ENCODE measurements around the gene S100A4.
"Not testable (repeated sequence)": the region's sequence is repeated elsewhere in the genome, so short reads cannot be mapped to it uniquely, and the experiment has no call there.

The S100A4 gene

DNA sequence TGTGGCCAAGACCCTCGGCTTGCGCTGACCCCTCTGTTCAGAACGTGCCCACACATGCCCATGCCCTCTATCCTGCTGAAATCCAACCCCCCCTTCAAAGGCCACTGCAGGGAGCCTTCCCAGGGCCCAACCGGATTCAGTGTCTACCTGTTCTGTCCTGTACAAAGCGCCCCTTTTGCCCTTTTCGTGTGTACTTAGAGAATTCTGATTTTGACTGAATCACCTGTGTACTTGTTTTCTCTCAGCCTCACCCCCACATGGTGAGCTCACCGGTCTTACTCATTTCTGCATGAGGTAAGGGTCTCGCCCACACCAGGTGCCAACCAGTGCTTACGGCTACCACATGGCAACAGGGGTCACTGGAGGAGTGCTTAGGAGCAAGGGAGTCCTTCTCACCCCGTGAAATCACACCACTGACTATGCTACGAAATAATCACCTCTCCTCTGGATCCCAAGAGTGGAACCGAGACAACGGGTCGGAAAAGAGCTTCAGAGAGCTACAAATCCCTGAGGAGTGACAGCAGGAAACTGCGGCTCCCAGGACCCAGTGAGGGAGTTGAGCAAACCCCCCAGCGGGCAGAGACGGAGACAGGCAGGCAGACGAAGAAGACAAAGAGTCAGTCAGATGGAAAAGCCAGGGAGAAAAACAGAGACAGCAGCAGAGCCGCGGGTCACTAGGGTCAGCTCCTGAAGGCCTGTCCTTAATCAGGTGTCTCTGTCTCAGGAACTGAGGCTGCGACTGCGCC is 22.2 kb upstream of the S100A4 start:
- DNase-seq (ENCODE audit: low read depth in 3 of 3) = no peak

DNA sequence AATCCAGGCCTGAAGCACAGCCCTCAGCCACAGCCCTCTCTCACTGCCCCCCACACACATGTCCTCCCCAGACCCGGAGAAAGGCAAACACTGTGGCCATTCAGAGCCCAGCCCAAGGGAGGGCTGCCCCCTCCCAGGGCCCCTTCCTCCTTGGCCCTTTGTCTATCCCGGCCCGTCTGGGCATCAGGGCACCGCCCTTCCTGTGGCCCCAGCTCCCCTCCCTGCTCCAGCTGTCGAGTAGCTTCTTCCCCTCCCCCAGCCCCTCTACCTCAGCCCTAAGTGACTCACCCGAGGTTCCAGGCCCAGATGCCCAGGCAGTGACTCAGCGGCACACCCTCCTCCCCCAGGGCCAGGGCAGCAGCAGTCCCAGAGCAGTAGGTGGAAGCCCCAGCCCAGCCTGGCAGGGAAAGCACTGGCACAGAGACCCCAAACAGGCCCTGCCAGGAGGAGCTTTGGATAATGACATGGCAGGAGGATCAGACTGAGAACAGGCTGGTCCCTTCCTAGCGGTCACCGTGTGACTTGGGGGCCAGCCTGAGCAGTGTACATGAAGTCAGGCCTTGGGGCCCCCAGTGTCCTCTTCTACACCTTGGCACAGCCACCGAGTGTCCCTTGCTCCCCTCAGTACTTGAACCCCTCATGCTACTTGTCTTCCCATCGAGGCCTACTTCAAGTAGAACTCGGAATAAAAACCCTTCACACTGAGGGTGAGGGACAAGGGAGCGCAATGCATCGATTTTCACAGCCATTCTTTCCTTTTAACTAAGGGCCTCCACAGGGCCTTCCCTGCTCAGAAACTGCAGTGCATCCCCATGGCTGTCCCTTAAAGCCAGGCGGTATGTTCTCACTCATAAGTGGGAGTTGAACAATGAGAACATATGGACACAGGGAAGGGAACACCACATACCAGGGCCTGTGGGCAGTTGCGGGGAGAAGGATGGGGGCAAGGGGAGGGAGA is 21.1 kb upstream of the S100A4 start:
- DNase-seq (ENCODE audit: low read depth in 3 of 3) = peak; percentile 71 to 89 (median 82)

DNA sequence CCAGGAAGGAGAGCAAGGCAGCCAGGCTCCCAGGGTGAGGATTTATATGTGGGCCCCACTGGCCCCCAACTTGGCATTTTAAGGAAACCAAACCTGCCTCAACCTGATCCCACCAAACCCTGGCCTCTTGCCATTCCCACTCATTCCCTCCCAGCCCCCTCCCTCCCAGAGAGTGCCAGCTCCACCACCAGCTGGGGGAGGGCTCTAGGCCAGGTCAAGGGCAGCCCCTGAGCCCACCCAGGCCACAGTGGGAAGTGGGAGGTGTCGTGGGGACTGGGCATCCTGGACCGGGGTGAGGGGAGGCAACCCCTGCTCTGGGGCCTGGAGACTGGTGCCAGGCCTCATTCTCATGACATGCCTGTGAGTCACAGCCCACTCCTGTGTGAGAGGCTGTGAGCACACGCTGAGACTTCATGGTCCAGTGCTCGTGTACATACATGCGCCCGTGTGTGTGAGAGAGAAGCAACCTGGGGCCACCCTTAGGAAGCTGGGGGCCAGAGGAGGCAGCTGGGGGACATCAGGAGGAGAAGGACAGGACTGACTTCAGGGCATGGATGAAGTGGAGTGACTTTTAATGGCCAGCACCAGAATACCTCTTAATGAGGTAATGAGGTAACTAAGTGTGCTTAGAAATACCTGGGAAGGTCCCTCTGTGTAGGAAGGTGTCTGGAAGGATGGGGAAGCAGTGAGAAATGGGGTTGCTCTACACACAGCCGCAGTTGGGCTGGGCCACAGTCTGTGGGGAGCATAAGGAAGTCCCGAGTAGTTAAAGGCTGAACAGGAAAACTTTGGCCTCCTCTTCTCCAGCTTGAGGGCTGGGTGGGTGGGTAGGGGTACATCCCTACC is 20.1 kb upstream of the S100A4 start, which contains the start of gene S100A2:
TSS of gene S100A2 (minus strand) at position 316 of the 846 bp plus-strand sequence. CDS start 1,967 bp downstream, outside the sequence.
- peak in 1 of 3 experiments; percentile 31 for DNase-seq (ENCODE audit: low read depth in 3 of 3)

DNA sequence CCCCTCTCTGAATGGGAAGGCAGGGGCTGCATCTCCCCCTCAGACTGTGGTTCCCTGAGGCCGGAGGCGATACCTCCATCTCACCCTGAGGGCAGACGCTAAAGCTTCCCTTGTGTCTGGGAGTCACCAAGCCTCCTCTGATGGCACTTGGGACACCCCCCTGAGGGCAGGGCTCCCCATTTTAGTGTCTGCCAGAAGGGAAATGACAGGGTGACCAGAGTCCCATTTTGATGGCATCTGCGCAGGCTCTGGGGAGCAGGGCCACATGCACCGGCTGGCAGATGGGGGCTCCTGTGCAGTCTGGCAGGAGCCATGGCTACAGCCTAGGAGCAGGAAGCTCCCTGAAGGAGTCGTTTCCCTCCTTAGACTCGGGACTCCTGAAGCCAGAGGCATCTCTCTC is 18.4 kb upstream of the S100A4 start:
- DNase-seq (ENCODE audit: low read depth in 3 of 3) = no peak

DNA sequence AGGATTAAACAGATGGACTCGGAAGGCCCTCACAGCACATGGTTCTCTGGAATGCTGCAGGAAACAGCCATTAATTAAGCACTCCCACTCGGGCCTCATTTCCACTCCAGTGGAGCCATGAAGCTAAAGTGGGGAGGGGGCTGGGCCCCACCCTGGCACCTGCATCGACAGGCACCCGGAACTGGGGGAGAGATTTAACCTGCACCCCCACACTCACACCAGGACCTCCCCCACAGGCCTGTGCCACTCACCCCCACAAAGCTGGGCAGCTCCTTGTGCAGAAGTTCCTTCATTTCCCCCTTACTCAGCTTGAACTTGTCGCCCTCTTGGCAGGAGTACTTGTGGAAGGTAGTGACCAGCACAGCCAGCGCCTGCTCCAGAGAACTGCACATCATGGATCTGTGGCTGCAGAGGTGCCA is 17.9 kb upstream of the S100A4 start:
- DNase-seq (ENCODE audit: low read depth in 3 of 3) = no peak

DNA sequence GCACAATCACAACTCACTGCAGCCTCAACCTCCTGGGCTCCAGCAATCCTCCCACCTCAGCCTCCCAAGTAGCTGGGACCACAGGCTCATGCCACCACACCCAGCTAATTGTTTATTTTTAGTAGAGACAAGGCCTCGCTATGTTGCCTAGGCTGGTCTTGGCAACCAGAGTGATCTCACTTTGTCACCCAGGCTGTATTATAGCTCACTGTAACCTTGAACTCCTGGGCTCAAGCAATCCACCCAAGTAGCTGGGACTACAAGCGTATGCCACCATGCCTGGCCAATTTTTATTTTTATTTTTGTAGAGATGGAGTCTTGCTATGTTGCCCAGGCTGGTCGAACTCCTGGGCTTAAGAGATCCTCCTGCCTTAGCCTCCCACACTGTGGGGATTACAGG is 16.4 kb upstream of the S100A4 start:
- DNase-seq (ENCODE audit: low read depth in 3 of 3) = not testable (repeated sequence)

DNA sequence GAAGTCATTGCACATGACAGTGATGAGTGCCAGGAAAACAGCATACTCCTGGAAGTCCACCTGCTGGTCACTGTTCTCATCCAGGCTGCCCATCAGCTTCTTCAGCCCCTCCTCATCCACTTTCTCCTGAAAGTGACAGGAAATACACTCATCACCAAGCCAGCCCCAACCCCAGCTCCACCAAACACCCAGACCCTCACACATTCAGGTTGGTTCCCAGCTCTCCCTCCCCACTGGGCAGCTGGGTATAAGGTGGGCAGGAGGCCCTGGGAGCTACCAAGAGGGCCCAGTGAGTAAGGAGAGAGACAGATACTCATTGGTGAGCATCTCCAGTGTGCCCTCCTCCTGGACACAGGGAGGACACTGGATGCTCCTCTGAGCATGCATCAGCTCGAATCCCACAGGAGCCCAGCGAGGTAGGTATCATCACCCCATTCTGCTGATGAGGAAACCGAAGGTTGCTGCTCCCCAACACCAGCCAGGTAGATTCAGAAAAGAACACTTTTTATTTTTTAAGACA is 15.9 kb upstream of the S100A4 start:
- DNase-seq (ENCODE audit: low read depth in 3 of 3) = no peak

DNA sequence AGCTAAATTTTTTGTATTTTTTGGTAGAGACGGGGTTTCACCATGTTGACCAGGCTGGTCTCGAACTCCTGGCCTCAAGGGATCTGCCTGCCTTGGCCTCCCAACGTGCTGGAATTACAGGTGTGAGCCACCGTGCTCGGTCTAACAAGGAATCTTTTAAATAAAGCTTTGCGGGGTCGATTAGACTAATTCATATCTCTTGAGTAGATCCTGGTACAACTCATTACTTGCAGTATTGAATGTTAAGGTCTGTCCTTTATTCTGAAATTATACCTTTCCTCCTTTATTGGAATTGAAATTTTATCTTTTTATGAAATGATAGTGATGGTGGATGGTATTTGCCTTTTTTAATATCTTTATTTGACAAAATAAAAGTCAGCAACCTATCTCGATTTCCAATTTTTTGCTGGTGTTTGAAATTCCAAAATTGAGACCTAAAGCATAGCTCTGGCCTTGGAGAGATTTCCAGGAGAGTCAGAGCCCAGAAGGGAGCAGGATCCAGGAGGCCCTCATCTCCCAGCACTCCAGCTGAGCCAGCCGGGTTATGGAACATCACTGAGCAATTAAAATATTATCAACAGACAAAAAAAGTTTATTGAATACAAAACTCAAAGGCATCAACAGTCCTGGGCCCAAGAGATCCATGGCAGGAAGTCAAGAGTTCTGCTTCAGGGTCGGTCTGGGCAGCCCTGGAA is 15.3 kb upstream of the S100A4 start:
- no peak for DNase-seq (ENCODE audit: low read depth in 3 of 3)

DNA sequence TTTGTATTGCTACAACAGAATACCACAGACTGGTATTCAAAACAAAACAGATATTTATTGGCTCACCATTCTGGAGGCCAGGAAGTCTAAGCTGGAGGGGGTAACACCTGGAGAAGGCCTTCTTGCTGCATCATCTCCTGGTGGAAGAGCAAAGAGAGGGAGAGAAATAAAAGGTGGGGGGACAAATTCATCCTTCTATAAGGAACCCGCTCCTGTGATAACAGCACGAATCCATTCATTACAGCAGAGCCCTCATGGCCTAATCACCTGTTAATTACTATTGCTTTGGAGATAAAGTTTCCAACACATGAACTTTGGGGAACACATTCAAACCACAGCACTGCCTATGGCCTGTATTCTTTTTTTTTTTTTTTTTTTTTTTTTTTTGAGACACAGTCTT is 14.6 kb upstream of the S100A4 start:
- no peak for DNase-seq (ENCODE audit: low read depth in 3 of 3)

DNA sequence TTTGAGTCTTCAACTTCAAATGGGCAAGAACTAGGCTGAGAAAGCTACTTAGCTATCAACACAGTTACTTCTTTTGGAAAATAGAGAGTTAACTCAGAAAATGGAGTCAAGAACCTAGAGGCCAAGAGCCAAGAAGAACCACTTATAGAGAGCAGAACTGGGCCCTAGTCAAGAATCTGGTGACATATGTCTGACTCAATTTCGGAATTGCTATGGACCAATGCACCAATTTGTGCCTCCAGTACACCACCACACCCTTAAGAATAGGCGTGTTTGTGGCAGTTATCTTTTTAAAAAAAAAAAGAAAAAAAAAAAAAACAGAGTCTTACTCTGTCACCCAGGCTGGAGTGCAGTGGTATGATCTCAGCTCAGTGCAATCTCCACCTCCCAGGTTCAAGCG is 12.3 kb upstream of the S100A4 start:
- no peak for DNase-seq (ENCODE audit: low read depth in 3 of 3)

DNA sequence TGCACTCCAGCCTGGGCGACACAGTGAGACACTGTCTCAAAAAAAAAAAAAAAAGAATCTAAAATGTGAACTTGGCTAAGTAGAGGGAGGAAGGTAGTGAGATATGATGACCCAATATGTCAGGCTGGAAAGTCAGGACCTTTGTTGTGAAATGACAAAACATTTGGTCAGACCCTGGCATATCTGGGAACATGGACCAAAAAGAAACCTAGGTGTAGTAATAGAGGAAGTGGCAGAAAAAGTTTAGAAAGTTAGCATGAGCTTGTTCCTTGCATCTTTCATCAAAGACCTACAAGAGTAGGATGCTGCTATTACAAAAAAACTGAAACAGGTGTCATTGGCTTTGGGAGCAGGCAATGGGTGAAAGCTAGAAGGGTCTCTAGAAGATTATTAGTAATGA is 10.7 kb upstream of the S100A4 start:
- no peak for DNase-seq (ENCODE audit: low read depth in 3 of 3)

DNA sequence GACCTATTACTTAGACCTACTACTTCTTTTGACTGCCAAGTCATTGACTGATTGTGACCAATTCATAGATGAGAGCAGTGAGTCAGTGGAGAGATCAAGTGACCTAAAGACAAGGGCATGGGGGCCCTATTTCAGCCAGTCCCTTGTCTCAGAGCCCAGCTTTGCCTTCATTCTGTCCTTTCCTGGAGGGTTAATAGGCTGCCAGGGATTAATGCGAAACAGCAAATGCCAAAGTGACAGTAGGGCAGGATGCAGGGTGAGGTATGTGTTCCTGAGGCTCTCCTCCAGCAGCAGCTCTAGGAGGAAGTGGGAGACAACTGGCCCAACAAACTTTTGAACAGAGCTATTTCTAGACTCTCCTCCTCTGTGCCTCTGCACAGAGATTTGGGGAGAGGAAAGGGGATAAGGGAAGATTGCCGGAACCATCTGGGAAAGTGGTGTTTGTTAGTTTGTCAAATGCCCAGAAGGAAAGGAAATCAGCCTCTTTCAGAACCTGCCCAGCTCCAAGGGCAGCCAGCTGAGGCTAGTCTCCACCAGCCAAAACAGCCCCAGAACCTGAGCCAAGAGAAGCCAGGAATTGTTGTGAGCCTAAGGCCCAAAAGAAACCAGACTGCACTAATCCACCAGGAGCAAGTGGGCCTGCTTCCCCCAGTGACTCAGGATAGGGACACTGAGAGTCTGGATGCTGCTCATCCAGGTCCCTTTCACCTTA is 8.4 kb upstream of the S100A4 start:
- DNase-seq (ENCODE audit: low read depth in 3 of 3) = no peak

DNA sequence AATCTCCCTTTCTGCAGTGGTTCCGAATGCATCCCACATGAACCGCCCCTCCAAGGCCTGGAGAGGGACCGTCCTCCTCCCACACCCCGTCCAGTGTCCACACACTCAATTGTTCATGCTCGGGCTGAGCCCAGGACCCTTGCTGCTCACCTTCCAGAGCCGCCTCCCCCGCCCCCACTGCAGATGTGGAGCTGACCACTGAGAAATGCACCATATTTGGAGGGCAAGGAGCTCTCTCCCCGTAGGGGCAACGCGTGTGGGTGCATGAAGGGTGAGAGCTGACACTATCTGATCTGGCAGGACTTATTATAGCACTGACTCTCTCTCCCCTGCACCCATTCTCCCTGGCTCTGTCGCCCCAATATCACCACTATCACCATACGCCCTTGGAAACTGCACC is 7.5 kb upstream of the S100A4 start:
- DNase-seq (ENCODE audit: low read depth in 3 of 3) = no peak

DNA sequence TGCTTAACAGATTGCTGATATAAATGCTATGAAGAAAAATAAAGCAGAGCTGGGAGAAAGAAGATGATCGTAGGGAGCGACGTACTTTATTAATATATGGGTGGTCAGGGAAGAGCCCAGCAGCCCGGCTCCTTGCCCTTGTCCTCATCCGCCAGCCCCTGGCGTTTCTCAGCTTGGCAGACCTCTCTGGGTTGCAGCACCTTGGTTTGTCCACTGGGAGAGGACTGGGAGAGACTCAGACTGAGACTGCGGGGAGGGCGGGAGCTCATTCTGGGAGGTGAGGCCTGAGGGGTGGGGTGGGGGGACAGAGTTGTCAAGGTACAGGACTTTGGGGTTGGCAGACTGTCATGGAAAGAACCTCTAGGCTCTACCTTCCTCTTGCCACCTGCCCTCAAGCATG is 6.7 kb upstream of the S100A4 start:
- DNase-seq (ENCODE audit: low read depth in 3 of 3) = no peak

DNA sequence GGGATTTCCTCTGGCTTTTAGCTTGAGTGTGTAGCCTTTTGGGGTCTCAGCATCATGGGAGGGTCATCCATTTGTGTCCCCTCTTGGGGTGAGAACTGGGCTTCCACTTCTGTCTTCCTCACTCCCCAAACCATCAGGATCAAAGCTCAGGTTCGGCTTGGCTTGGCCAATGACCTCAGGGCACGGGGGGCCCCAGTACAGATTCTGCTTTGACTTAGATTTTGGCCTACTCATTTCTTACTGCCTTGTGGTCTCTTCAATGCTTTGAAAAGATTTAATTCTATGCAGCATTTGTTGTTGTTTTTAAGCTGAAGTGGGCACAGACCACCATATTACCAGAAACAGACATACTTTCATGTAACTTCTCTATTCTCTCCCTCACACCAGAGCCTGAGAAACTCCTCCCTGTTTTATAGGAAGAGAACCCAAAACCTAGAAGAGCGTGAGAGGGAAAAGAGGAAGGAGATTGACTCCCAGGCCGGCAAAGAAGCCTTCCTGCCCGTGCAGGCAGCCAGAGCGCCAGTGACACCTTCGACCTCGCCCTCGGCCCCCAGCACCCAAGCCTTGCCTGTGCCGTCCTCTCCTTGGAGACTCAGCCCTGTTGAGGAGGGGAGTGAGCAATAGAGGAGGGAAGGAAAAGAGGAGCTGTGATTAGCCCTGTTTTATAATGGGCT is 5.4 kb upstream of the S100A4 start:
- DNase-seq (ENCODE audit: low read depth in 3 of 3) = no peak

DNA sequence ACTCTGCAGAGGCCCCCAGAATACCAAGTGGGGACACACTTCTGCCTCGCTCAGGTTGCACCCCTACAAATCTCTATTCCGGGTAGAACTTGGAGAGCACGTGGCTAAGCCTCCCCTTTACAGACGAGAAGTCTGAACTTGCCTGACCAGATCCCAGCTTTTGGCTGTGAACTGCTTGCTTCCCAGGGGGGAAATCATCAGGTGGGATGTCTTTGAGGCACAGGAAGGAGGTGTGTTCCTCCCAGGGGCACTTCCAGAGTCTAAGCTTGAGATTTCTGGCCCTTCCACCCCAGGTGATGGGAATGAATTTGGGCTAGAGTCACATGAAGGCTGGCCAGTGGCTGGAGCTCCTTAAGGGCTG is 4.8 kb upstream of the S100A4 start:
- DNase-seq (ENCODE audit: low read depth in 3 of 3) = no peak

DNA sequence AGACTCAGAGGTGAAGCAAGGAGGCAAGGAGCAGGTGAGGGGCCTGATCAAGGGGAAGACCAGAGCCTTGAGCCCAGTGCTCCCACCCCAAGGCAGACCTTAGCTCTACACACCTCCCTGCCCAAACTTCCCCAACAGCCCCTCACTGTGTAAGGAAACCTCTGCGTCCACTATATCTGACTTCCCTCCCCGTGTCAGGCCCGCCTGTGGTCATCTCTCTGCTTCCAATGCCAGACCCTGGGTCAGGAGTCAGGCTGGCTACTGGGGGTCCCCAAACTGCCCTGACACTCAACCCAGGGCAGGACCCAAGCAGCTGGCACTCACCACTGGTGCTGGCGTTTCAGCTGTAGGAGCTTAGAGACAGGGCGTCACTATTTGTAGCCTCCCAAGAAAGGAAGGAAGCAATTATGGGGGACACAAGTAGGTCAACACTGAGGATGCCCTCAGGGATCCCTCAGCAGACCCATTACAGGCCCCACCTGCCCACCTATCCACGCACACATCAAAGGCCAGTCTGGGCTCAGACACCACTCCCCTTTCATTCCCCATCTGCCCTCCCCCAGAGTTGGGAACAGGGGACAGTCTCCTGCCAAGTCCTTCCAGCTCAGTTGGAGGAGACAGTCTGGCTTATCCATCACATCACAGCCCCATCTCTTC is 4.3 kb upstream of the S100A4 start:
- no peak for DNase-seq (ENCODE audit: low read depth in 3 of 3)

DNA sequence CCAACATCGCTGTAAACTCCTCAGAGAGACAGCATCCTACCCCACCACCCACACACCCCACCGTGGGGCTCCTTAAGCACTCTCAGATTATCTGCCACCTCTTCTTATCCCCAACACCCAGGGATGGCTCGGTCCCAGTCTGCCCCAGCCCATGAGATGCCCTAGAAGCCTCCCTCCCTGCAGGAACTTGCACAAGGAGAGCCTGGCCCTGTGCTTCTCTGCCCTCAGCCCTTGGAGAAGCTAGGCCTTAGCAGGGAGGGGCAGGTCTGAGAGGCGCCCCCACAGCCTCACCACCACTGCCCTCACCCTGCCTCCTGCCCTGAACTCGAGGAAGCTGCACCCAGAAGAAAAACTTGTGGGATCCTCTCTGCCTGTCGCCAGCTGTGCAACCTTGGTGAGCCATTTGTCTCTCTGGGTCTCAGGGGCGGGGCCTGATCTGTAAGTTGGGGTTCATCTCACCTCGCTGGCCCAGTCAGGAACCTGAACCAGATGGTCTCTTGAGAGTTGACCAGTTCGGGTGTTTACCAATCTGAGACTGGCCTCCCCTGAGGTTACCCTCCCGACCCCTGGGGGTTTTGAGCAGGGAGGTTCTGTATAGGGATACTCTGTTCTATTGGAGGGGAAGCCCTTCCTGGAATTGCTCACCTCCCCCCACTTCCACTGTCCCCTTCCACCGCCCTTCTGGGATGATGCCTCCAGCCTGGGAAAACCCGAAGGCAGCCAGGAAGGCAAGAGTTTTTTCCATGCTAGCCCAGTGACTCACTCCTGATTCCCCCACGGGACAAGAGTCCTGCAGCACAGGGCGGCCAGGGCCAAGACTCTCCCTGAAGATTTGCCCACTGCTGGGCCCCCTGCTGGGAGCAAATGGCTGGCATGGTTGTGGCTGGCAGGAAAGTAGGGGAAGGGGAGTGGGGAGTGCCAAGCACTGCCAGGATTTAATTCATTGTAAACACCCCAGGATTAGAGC is 3.4 kb upstream of the S100A4 start, which contains the start of gene S100A3:
TSS of gene S100A3 (minus strand) at position 537 of the 967 bp plus-strand sequence. CDS start 773 bp downstream, outside the sequence.
- DNase-seq (ENCODE audit: low read depth in 3 of 3) = no peak
